ENCODE measurements around the gene FSTL4.

FSTL4 gene

DNA sequence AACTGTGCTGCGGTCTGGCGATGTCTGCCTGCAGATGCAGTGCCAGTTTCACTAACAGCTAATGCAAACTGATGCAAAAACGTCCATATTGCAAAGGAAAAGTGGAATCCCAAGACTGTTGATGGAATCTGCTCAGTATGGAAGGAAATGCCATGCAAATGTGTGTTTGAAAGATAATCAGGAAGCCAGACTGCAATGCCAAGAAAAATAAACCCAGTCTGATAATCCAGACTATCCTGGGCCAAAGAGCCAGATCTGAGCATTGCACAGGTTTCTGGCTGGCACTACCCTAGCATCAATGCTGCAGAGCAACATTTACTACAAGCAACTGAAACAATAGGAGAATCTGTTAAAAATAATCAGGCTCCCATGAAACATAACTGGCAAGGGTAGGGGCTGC lies 130.3 kb downstream of the FSTL4 start:
- H3K27ac ChIP-seq (ENCODE audit: insufficient read depth in 1 of 2, low read depth in 1 of 2, low read length in 2 of 2, poor library complexity in 1 of 2, severe bottlenecking in 2 of 2): no peak overlapping the region
- 85% methylated on average over 3 of the region's 3 CpGs for WGBS (ENCODE audit: insufficient coverage)
- CTCF ChIA-PET: no interaction called here
- peaks cover 0 to 2% (median 0%) of the 10 kb centered on the region in 5 experiments for H3K9me3 ChIP-seq (ENCODE audit: control extremely low read depth in 1 of 5, control insufficient read depth in 4 of 5, insufficient read depth in 2 of 5, low read depth in 1 of 5, low read length in 4 of 5)
- H3K4me1 ChIP-seq (ENCODE audit: control extremely low read depth in 1 of 4, control insufficient read depth in 4 of 4, insufficient read depth in 4 of 4, low read length in 3 of 4): peaks cover 0 to 11% (median 3%) of the 10 kb centered on the region in 4 experiments
- H3K27me3 ChIP-seq (replicated peaks in 2 of 5; ENCODE audit: control insufficient read depth in 4 of 5, insufficient read depth in 5 of 5, low read length in 4 of 5): peaks cover 0 to 10% (median 3%) of the 10 kb centered on the region in 5 experiments
- no peaks in the 10 kb centered on the region for H3K36me3 ChIP-seq (ENCODE audit: control insufficient read depth in 4 of 4, insufficient read depth in 4 of 4, low read length in 3 of 4)
- H3K4me3 ChIP-seq (ENCODE audit: control insufficient read depth in 1 of 7, extremely low read depth in 1 of 7, insufficient read depth in 4 of 7, low read depth in 2 of 7, low read length in 6 of 7): no peak overlapping the region
- POLR2A ChIA-PET: no interaction called here
- DNase-seq: no peak

GRCh38 chr5:133480866-133481265 lies 131.5 kb downstream of the FSTL4 start:
- CTCF ChIA-PET: interaction anchor here (1.2 kb wide), 1 partner anchor 58 kb away, joined by 3 read pairs; no protein-coding TSS in a partner anchor
- DNase-seq: no peak
- peaks cover 0 to 11% (median 3%) of the 10 kb centered on the region in 4 experiments for H3K4me1 ChIP-seq (ENCODE audit: control extremely low read depth in 1 of 4, control insufficient read depth in 4 of 4, insufficient read depth in 4 of 4, low read length in 3 of 4)
- H3K36me3 ChIP-seq (ENCODE audit: control insufficient read depth in 4 of 4, insufficient read depth in 4 of 4, low read length in 3 of 4): no peaks in the 10 kb centered on the region
- H3K27me3 ChIP-seq (replicated peaks in 2 of 5; ENCODE audit: control insufficient read depth in 4 of 5, insufficient read depth in 5 of 5, low read length in 4 of 5): peaks cover 0 to 6% (median 5%) of the 10 kb centered on the region in 5 experiments
- WGBS (ENCODE audit: insufficient coverage): 97% methylated on average over 9 of the region's 10 CpGs
- no peak overlapping the region for H3K27ac ChIP-seq (ENCODE audit: insufficient read depth in 1 of 2, low read depth in 1 of 2, low read length in 2 of 2, poor library complexity in 1 of 2, severe bottlenecking in 2 of 2)
- POLR2A ChIA-PET: no interaction called here
- no peak overlapping the region for H3K4me3 ChIP-seq (ENCODE audit: control insufficient read depth in 1 of 7, extremely low read depth in 1 of 7, insufficient read depth in 4 of 7, low read depth in 2 of 7, low read length in 6 of 7)
- H3K9me3 ChIP-seq (ENCODE audit: control extremely low read depth in 1 of 5, control insufficient read depth in 4 of 5, insufficient read depth in 2 of 5, low read depth in 1 of 5, low read length in 4 of 5): peaks cover 0 to 2% (median 0%) of the 10 kb centered on the region in 5 experiments

DNA sequence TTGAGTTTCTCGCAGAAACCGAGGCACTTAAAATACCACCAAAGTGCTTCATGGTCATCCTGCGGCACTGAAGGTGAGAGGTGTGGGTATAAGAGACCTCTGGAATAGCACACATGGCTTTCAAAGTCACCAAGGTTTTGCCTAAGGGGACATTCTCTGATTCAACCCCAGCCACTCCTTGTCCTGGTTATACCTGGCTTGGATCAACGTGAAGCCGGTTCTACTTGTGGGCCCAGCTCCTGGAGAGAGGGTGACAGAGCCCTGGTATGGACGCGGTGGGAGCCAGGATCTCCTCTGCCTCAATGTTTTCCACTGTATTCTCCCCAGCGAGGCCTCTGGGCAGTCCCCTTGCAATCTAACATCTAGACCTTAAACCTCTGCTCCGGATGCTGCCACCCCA lies 132.0 kb downstream of the FSTL4 start:
- Histone ChIP-seq H3K36me3 (ENCODE audit: control insufficient read depth in 4 of 4, insufficient read depth in 4 of 4, low read length in 3 of 4) (no peaks in the 10 kb centered on the region), H3K27me3 (replicated peaks in 2 of 5; ENCODE audit: control insufficient read depth in 4 of 5, insufficient read depth in 5 of 5, low read length in 4 of 5) (peaks cover 0 to 8% (median 3%) of the 10 kb centered on the region in 5 experiments), H3K4me3 (ENCODE audit: control insufficient read depth in 1 of 7, extremely low read depth in 1 of 7, insufficient read depth in 4 of 7, low read depth in 2 of 7, low read length in 6 of 7) (no peak overlapping the region), H3K9me3 (ENCODE audit: control extremely low read depth in 1 of 5, control insufficient read depth in 4 of 5, insufficient read depth in 2 of 5, low read depth in 1 of 5, low read length in 4 of 5) (peaks cover 0 to 2% (median 0%) of the 10 kb centered on the region in 5 experiments), H3K27ac (ENCODE audit: insufficient read depth in 1 of 2, low read depth in 1 of 2, low read length in 2 of 2, poor library complexity in 1 of 2, severe bottlenecking in 2 of 2) (no peak overlapping the region), H3K4me1 (ENCODE audit: control extremely low read depth in 1 of 4, control insufficient read depth in 4 of 4, insufficient read depth in 4 of 4, low read length in 3 of 4) (peaks cover 0 to 11% (median 3%) of the 10 kb centered on the region in 4 experiments)
- 100% methylated on average over 4 of the region's 9 CpGs for WGBS (ENCODE audit: insufficient coverage)
- ChIA-PET CTCF (interaction anchor here (1.2 kb wide), 1 partner anchor 57 kb away, joined by 3 read pairs; no protein-coding TSS in a partner anchor), POLR2A (no interaction called here)
- no peak for DNase-seq

DNA sequence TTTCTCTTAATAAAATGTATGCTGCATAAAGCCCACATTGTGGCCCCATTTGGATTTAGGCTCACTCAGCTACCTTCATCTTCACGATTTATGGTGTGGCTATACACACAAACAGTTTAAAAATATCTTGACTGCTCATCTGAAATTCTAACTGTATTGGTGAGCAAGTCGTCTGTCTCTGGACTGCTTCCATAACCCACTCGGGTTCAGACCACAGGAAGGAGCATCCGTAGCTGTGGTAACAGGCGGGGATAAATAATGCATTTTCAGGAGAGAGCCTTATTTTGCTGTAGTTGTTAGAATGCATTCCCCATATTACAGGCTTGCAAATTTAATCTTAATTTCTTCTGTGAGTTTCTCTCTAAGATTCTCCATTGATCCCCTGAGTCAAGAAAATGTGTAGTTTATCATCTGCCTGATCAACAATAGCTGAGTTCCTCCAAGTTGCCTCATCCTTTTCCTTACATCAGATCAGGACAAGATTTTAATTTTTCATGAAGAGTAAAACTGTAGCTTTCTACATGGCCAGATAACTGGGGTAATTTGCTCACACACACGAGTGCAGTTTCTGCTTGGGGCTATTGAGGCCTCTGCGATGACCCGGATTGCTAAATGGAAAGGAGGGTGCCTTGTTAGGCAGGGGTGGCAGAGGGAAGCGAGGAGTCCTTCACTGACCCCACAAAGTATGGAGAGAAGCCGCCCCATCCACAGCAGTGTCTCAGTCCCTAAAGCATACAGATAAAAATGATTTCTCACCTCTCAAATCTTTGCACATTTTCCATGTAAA lies 133.9 kb downstream of the FSTL4 start:
- 44% methylated on average over 7 of the region's 10 CpGs for WGBS (ENCODE audit: insufficient coverage)
- H3K27ac ChIP-seq (ENCODE audit: insufficient read depth in 1 of 2, low read depth in 1 of 2, low read length in 2 of 2, poor library complexity in 1 of 2, severe bottlenecking in 2 of 2): no peak overlapping the region
- peak; percentile 8 to 63 (median 35) for DNase-seq
- peaks cover 0 to 10% (median 4%) of the 10 kb centered on the region in 5 experiments for H3K27me3 ChIP-seq (replicated peaks in 2 of 5; ENCODE audit: control insufficient read depth in 4 of 5, insufficient read depth in 5 of 5, low read length in 4 of 5)
- ChIA-PET CTCF (no interaction called here), POLR2A (no interaction called here)
- no peaks in the 10 kb centered on the region for H3K36me3 ChIP-seq (ENCODE audit: control insufficient read depth in 4 of 4, insufficient read depth in 4 of 4, low read length in 3 of 4)
- H3K9me3 ChIP-seq (ENCODE audit: control extremely low read depth in 1 of 5, control insufficient read depth in 4 of 5, insufficient read depth in 2 of 5, low read depth in 1 of 5, low read length in 4 of 5): peaks cover 0 to 2% (median 0%) of the 10 kb centered on the region in 5 experiments
- peak overlapping the region in 2 of 7 experiments; percentile 23 to 52 for H3K4me3 ChIP-seq (ENCODE audit: control insufficient read depth in 1 of 7, extremely low read depth in 1 of 7, insufficient read depth in 4 of 7, low read depth in 2 of 7, low read length in 6 of 7)
- peaks cover 0 to 18% (median 5%) of the 10 kb centered on the region in 4 experiments for H3K4me1 ChIP-seq (ENCODE audit: control extremely low read depth in 1 of 4, control insufficient read depth in 4 of 4, insufficient read depth in 4 of 4, low read length in 3 of 4)

DNA sequence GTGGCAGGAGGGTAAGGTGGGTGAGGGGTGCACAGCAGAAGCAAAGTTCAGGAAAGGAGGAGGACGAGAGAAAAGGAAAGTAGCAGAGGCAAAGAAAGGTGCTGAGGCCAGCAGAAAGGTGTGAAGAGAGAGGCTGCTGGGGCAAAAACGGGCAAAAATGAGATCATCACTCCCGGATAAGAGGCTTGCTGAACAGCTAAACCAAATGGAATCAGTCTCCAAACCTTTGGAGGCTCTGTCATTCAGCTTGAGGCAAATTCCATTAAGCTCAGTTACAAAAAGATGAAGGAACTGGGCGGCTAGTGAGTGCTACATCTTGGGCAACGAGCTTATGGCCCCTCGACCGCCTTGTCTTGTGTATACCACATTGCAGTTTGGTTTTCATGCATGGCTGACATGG lies 136.4 kb downstream of the FSTL4 start:
- POLR2A ChIA-PET: no interaction called here
- Histone ChIP-seq H3K36me3 (ENCODE audit: control insufficient read depth in 4 of 4, insufficient read depth in 4 of 4, low read length in 3 of 4) (no peaks in the 10 kb centered on the region), H3K27ac (ENCODE audit: insufficient read depth in 1 of 2, low read depth in 1 of 2, low read length in 2 of 2, poor library complexity in 1 of 2, severe bottlenecking in 2 of 2) (no peak overlapping the region), H3K4me1 (ENCODE audit: control extremely low read depth in 1 of 4, control insufficient read depth in 4 of 4, insufficient read depth in 4 of 4, low read length in 3 of 4) (peaks cover 0 to 21% (median 7%) of the 10 kb centered on the region in 4 experiments), H3K27me3 (replicated peaks in 2 of 5; ENCODE audit: control insufficient read depth in 4 of 5, insufficient read depth in 5 of 5, low read length in 4 of 5) (peaks cover 0 to 13% (median 4%) of the 10 kb centered on the region in 5 experiments), H3K4me3 (ENCODE audit: control insufficient read depth in 1 of 7, extremely low read depth in 1 of 7, insufficient read depth in 4 of 7, low read depth in 2 of 7, low read length in 6 of 7) (no peak overlapping the region), H3K9me3 (ENCODE audit: control extremely low read depth in 1 of 5, control insufficient read depth in 4 of 5, insufficient read depth in 2 of 5, low read depth in 1 of 5, low read length in 4 of 5) (no peaks in the 10 kb centered on the region)
- WGBS (ENCODE audit: insufficient coverage): 92% methylated on average over 4 of the region's 7 CpGs
- DNase-seq: no peak
- CTCF ChIA-PET: no interaction called here

DNA sequence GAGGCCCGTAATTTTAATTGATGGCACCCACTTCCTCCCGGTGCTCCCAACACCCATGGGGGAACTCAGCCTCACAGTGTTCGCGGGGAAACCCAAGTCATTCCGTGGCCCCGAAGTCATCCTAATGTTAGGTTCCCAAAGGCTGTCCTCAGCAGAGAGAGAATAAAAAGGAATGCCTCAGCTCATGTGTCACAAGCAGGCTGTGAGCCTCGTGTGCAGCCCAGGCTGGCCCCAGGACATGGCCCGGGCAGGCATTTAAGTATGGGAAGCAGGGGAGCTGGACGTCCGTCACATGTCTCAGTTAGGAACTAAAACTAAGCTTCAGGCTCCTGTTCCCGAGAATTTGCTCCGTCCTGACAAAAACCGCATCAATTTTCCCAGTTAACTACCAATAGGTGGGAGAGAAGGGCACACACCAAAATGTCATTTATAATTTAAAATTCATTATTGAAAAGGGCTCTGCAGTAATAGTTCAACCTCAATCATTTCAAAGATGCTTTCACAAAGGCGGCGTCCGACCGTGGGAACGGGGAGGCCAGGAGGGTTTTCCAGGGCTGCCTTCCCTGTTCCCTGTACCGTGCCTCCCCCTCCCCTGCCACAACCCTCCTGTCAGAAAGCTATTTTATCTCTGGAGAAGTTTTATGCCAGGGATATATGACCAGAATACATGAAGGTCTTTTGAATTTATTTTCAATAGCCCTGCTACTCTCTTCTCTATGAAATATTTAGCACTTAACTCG lies 137.3 kb downstream of the FSTL4 start:
- H3K4me1 ChIP-seq (ENCODE audit: control extremely low read depth in 1 of 4, control insufficient read depth in 4 of 4, insufficient read depth in 4 of 4, low read length in 3 of 4): peaks cover 0 to 22% (median 9%) of the 10 kb centered on the region in 4 experiments
- H3K4me3 ChIP-seq (ENCODE audit: control insufficient read depth in 1 of 7, extremely low read depth in 1 of 7, insufficient read depth in 4 of 7, low read depth in 2 of 7, low read length in 6 of 7): no peak overlapping the region
- H3K36me3 ChIP-seq (ENCODE audit: control insufficient read depth in 4 of 4, insufficient read depth in 4 of 4, low read length in 3 of 4): no peaks in the 10 kb centered on the region
- ChIA-PET POLR2A (no interaction called here), CTCF (interaction anchor here (0.8 to 1.4 kb wide), 3 partner anchors 11 to 52 kb away, joined by 3 read pairs; no protein-coding TSS in a partner anchor)
- 63% methylated on average over 16 of the region's 20 CpGs for WGBS (ENCODE audit: insufficient coverage)
- no peaks in the 10 kb centered on the region for H3K9me3 ChIP-seq (ENCODE audit: control extremely low read depth in 1 of 5, control insufficient read depth in 4 of 5, insufficient read depth in 2 of 5, low read depth in 1 of 5, low read length in 4 of 5)
- DNase-seq: no peak
- peaks cover 0 to 13% (median 4%) of the 10 kb centered on the region in 5 experiments for H3K27me3 ChIP-seq (replicated peaks in 2 of 5; ENCODE audit: control insufficient read depth in 4 of 5, insufficient read depth in 5 of 5, low read length in 4 of 5)
- H3K27ac ChIP-seq (ENCODE audit: insufficient read depth in 1 of 2, low read depth in 1 of 2, low read length in 2 of 2, poor library complexity in 1 of 2, severe bottlenecking in 2 of 2): no peak overlapping the region

Data from common myeloid progenitor, CD34-positive (primary cell).